SKM-1 (cell line): ENCODE data around the gene CORO7.

Source experiments
- DNase-seq: peaks from one replicate; lab custom pipeline; 2025; ENCODE audit not compliant: unreplicated experiment; lab: John Stamatoyannopoulos, UW

Gene CORO7

DNA sequence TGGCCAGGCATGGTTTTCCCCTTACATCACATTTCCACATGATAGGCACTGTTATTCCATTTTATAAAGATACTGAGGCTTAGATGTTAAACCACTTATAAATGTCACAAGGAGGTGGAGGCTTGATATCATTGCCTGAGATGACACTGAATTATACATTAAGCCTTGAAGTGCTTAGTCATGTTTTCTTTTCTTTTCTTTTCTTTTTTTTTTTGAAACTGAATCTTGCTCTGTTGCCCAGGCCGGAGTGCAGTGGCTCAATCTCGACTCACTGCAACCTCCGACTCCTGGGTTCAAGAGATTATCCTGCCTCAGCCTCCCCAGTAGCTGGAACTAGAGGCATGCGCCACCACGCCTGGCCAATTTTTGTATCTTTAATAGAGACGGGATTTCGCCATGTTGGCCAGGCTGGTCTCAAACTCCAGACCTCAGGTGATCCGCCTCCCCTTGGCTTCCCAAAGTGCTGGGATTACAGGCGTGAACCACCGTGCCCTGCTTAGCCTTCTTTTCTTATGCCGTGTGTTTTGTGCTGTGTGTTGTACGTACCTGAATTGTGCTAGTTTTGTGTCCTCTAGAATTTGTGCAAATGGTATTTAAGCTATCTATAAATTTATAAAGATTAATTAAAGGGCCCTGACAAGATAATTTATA, 10.5 kb upstream of the CORO7 start:
- no peak for DNase-seq

DNA sequence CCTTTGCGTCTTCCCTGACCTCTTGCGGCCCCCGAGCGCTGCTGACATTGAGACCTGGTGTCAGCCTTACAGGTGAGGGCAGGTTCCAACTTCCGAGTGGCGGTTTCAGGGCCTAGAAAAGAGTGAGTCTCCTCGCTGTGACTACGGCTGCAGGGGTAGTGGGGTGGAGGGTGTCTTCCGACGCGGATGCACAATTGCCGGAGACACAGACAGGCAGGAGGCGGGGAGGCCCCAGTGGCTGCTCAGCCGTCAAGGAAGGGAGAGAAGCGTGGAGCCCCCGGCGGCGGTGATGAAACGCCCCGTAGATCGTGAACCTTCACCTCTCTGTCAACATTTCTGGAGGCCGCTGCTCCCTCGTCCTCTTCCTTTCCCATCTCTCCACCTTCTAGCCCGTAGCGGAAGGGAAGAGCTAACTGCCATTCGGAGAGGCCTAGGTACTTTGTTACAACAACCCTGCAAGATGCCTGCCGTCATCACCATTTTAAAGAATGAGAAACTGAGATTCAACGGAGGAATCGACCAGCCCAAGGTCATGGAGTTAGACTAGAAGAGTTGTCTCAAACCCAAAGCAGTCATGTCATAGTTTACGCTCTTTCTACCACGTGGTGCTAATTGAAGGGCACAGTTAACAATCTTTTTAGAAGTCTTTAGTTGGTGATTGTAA, 9.8 kb upstream of the CORO7 start:
- no peak for DNase-seq

DNA sequence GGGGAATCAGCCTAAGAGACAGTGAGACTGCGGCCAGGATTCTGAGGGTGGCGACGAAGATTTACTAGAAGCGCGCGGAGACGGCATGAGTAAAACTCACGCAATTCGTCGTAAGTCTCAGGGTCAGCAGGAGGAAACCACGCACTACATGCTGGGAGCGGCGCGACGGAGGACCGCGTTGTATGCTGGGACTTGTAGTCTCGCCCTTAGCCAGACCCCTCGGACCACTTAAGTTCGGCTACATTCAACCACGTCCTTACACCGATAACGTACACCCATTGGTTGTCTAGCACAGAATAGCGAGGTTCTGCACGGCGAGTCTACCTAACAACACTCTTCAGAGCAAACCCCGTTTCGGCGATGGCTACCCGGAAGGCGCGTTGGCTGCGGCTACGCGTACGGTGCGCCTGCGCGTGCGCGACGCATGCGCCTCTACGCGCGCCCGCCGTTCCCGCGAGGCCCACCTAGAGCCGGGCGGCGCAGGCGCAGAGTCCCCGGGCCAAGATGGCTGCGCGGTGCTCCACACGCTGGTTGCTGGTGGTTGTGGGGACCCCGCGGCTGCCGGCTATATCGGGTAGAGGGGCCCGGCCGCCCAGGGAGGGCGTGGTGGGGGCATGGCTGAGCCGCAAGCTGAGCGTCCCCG, 9.1 kb upstream of the CORO7 start, which contains the start of gene DNAJA3:
Gene DNAJA3 (plus strand): TSS at position 491 of the 643 bp plus-strand sequence. CDS start 14 bp downstream, at position 505.
- DNase-seq, result peak; percentile 96

- no peak for DNase-seq
Observed at GRCh38 chr16:4420505-4421105, 4.2 kb upstream of the CORO7 start.

GRCh38 chr16:4419402-4419959, 3.1 kb upstream of the CORO7 start:
- DNase-seq, result no peak

DNA sequence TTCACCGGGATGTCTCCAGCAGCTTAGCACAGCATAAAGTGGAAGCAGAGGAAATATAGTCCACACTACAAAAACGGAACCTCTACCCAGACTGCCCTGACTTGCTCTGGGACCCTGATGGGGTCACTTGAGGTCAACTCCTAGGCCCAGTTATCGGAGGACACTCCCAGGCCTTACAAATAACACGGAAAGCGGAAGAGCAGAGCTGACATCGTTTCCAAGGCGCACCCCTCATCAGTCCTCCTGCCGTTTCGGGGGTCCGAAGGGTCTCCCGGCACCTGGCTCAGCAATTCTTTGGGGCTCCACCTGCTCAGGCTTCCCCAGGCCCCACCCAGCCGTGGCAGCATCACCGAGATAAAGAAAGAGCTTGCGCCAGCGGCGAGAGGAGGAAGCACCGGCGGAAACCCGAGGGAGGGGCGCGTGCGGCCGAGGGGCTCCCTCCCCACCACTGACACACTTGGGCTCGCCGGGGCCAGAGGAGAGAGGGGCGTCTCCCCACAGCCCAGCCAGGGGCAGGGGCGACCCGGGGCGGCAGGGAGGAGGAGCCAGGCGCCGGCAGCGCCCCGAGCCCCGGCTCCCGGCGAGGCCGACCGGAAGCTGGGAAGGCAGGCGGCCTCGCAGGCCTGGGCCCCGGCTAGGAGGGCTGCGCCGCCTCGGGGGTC, 727 bp downstream of the CORO7 start:
- DNase-seq, result peak; percentile 91

DNA sequence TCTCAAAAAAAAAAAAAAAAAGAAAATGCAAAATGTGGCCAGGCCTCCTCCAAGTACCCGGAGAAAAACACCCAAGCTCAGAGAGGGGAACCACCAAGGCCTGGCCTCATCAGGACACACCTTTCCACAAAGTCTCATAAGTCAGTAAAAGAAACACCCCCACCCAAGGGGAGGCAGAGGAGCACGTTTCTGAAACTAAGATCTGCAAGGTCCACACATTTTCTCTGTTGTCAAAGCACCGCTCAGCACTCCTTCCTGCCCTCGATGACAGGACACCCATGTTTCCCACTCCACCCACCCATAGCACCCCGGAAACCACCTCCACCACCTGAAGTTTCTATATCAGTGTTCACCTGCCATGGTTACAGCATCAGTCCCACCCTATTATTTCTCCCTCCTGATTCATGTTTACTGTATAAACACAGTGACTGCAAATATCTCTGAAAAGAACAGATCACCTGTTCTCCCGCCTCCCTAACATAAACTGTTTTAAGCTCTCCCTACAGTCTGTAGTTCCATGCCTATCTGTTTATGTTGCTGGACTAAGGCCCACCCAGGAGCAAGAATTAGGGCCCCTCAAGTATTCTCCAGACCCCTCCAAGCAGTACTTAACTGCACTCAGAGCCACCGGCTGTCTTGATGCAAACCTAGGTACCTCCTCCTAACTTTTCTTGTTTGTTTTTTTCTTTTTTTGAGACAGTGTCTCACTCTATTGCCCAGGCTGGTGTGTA, 2.0 kb downstream of the CORO7 start:
- DNase-seq, result no peak

DNA sequence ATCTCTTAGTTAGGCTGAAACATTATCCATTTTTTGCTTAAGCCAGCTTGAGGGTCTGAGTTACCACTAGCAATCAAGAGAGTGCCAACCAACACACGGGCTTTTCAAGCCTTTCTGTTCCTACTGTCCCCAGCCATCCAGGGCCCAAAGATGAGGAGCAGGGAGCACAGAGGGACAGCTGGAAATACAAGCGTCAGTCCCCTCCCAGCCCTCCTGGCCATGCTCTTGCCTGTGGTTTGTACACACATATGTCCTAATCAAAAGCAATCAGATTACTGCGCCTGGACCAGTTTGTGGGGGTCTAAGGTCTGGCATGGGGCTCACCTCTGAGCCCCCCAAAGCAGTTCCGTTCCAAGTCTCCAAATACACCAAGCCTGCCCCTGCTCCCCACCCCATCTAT, 3.5 kb downstream of the CORO7 start:
- DNase-seq, result no peak

- no peak for DNase-seq
Observed at GRCh38 chr16:4412159-4412558, 4.2 kb downstream of the CORO7 start.

GRCh38 chr16:4411684-4412083, 4.7 kb downstream of the CORO7 start:
- no peak for DNase-seq

GRCh38 chr16:4410335-4411075, 5.9 kb downstream of the CORO7 start:
- no peak for DNase-seq

DNA sequence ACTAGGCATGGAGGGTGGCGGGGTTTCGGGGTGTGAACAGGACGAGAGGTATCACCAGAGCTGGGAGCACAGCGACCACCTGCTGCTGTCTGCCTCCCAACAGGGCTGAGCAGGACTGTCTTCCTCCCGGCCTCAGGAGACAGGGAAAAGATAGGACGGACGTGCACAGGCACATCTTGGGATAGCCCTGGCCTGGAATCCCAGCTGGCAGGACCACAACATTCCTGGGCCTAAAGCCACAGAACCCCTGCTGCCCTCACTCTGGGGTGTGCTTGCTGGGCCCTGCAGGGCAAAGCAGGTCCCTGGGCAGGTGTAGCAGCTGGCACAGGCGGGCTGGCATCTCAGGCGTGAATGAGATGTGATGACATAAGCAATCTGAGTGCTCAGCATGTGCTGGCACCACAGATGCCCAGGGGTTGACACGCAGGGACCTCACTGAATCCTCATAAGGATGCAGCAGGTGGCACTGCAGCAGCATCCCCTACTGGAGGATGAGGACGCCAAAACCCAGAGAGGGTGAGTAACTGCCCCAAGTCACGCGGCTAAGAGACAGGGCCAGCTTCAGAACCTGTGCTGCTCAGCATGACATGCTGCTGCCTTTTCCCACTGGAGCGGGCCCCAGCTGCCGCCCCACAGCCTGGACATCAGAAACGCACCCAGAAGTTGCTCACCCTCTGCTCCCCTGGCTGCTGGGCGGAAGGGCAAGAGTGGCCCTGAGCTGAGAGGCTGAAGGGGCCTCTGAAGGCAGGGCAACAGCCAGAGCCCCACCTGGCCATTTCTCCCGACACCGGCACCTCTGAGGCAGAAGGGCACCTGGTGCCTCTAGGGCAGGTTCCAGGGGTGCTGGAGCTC, 7.1 kb downstream of the CORO7 start:
- no peak for DNase-seq

DNA sequence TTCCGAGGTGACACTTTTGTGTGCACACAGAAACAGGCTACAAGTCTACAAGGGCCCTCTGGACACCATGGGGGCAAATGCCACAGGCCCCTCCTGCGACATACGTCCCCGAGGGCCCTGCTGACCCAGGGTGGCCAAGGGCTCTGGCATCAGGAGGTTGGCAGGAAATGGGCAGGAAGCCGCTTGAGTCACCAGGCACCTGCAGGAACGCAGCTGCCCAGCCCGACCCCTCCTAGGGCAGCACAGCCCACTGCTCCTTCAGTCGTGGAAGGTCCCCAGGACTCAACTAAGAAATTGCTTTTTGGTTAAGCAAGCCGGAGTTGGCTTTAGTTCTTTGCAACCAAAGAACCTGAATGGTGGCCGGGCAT, 8.1 kb downstream of the CORO7 start:
- DNase-seq, result no peak

DNA sequence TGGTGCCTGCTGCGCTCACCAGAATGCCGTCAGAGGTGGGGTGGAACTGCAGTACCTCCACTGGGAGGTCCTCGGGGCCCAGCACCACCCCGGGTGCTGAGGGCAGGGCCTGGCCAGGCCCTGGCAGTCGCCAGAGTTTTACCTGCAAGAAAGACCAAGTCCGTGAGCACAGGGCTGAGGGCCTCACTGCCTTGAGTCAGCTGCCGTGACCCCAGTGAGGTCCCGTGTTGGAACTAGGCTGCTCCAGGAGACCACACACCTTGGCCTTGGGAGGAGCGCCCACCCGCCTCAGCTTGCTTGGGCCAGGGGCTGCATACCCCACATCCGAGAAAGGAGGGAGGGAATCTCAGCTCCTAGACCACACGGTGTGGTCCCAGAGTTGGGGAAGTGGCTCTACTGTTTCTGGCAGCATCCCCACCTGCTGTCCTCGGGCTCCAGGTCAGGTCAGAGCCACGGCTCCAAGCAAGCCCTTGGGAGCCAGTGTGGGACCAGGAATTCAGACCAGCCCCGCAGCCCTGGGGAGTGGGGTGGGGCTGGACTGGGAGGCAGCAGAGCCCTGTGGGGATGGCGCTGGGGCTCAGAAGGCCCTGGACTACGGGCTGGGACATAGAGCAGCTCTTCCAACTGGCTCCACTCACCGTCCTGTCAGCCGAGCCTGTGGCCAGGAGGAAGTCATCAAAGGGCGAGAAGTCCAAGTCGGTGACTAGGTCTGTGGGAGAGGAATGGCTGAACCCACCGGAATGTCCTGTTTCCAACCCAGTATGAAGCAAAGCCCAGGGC, 8.7 kb downstream of the CORO7 start:
- DNase-seq, result no peak

DNA sequence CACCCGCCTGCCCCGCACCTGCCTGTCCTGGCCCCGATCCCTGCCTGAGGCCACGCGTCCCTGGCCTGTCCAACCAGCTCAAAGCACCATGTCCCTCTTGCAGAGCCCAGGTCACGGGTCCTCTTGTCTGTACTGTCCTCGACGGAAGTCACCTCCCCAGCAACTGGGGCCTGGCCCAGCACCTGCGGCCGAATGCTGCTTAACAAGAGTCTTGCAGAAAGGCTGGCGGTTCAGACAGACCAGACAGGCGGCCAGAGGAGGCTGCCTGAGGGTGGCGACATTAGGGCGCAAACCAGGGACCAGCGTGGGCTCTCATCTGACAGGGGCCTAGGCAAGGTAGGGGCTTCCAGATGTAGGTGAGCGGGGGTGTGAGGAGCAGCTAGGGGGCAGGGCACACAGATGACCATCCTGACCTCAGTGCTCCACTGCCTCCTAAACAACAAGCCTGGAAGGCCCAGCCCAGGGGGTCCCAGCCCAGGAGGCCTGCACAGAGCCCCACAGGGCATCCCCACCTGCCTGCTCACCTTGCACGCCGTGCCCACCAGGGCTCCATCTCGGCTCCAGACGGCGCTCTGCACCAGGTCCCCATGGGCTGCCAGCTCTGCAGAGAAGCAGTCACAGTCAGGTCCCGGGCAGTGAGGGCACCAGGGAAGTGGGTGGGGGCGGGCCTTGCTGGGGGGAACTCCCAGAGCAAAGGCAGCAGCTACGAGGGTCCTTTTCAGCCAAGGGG, 11.3 kb downstream of the CORO7 start:
- DNase-seq, result no peak

- DNase-seq, result peak; percentile 33
Observed at GRCh38 chr16:4404247-4404966, 12.0 kb downstream of the CORO7 start.
